ENCODE measurements around the gene SIPA1L3.

DNA sequence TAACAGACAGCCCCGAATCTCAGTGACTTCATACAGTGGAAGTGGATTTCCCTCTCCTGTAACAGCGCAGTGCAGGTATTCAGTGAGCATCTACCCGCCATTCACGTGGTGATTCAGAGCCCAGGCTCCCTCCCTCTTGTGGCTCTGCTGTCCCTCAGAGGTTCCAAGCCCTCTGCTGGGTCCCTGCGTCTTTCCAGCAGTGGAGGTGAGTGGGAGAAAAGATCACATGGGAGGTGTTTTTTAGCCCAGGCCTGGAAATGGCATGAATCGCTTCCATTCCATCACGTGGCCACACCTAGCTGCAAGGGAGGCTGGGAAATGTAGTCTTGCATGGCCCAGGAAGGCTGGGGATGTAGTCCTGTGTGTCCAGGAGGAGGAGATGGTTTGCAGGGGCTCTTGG is 255.6 kb downstream of the SIPA1L3 start:
- TF ChIP-seq, protein P1, sequence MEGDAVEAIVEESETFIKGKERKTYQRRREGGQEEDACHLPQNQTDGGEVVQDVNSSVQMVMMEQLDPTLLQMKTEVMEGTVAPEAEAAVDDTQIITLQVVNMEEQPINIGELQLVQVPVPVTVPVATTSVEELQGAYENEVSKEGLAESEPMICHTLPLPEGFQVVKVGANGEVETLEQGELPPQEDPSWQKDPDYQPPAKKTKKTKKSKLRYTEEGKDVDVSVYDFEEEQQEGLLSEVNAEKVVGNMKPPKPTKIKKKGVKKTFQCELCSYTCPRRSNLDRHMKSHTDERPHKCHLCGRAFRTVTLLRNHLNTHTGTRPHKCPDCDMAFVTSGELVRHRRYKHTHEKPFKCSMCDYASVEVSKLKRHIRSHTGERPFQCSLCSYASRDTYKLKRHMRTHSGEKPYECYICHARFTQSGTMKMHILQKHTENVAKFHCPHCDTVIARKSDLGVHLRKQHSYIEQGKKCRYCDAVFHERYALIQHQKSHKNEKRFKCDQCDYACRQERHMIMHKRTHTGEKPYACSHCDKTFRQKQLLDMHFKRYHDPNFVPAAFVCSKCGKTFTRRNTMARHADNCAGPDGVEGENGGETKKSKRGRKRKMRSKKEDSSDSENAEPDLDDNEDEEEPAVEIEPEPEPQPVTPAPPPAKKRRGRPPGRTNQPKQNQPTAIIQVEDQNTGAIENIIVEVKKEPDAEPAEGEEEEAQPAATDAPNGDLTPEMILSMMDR (IDR thresholded peaks at IDR 0.05; ENCODE audit: low read depth, low read length) = no peak
- TF ChIP-seq EZH2phosphoT487 (IDR thresholded peaks at IDR 0.05; ENCODE audit: low read depth) = no peak

Data from OCI-LY3 (cell line).